GM19099 (cell line): Measurements from ENCODE around the gene ZWILCH.

ENCODE experiments used
- POLR2A ChIP-seq: IDR thresholded peaks from 3 replicates; pipeline ENCODE4 v1.6.1; 2011; ENCODE audit warnings: low read depth; ENCODE audit not compliant: insufficient read length; ENCODE audit errors: extremely low read depth

Gene ZWILCH

DNA sequence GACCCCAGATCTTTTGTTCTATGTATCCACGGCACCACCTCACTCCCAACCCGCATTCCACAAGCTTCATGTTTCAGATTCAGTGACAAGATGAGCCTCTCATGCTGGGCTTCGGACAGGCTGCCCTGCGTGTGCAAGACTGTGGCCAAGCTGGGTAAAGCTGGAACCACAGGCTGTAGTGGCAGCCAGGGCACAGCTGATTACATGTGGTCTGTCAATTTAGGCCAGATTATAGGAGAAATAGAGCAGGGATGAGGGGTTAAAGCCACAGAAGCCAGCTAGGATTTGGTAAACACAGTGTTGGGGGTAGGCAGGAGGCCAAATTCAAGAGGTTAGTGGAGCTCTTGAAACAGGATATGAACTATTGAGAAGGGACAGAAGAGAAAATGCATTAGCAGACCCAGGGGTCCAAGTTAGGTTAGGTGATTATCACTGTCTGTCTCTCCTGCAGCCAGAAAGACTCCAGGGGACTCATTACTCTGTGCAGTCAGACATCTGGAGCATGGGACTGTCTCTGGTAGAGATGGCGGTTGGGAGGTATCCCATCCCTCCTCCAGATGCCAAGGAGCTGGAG, 20.5 kb upstream of the ZWILCH start:
- TF ChIP-seq POLR2A = no peak

DNA sequence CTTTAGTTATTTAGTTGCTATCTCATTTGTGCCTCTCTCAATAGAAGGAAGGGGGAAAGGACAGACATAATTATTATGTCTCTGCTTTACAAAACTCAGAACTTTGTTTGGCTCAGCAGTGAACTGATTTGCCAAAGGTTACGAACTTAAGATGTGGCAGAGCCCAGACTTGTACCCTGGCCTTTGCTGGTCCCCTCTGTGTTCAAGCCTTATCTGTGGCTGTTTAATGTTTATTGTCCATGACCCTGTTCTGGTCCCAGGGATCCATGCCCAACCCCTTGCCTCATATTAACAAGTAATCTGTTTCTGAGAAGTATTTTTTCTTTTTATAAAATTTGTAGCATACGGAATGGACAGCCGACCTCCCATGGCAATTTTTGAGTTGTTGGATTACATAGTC, 18.2 kb upstream of the ZWILCH start:
- no peak for TF ChIP-seq POLR2A

DNA sequence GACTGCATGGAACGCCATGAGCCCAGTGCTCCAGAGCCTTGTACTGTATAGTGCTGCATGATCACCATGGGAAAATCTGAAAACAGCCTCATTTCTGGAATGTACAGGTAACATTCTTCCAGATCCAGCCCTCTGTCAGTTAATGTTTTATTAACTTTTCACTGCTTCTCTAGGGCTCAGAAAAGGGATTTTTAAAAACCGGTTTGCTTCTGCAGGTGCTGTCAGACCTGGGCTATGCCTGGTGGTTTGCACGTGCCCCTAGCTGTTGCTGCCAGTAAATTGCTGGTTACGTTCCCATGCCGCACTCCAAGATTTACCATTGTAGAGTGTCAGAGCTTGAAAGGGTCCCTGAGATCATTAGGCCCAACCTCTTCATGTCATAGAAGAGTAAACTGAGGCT, 16.6 kb upstream of the ZWILCH start:
- no peak for TF ChIP-seq POLR2A

DNA sequence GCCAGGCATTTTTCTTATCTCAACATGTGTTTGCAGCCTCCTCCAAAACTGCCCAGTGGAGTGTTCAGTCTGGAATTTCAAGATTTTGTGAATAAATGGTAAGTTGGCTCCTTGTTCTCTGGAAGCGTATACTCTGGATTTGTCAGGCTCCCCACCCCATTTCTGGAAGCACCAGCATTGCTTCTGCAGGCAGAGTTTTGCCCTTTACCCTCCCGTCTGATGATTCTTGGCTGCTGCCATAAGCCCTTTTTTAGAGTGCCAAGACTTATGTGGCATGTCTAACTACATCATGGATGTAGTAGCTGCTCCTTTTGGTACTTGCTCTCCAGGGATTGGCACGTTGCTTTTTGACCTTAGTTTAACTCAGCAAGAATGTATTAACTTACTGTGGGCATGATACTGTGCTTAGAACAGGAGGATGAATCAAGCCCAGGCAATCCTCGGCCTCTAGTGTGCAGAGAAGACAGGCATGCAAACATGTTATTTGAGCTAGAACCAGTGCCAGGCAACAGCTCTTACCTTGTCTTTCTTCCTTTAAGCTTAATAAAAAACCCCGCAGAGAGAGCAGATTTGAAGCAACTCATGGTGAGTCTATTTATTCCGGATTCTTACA, 15.8 kb upstream of the ZWILCH start:
- no peak for TF ChIP-seq POLR2A

DNA sequence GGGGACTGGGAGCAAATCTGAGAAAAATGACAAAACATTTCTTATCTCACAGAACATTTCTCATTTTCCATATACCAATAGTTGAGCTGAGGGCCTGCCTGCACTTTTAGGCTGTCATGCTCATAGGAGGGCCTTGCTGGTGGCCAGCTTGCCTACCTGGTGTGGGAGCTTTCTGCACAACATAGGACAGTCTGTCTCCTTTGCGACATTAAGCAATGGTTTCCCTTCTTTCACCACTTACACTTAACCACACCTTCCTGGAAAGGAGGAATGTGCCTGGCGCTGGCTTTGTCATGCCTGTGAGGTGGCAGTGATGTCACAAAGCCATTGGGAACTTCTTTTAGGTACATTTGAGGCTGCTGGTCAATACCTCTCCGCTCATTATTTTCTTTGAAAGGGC, 13.3 kb upstream of the ZWILCH start:
- TF ChIP-seq POLR2A = no peak

DNA sequence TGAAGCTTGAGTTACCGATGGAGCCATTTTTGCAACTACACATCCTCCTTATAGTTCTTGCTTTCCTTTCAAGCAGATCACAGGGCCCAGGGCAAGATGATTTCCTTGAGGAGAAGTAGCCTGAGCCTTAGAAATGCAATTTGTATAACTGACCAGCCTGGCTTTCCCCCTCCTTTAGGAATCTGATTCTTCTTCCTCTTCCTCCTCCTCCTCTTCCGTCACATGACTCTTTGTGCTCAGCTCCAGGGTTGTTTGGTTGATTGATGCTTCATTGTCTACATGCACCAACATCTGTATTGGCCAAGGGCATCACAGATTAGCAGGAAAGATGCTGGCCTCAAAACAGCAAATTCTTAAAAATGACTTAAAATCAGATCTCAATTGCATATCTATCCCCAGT, 10.9 kb upstream of the ZWILCH start:
- no peak for TF ChIP-seq POLR2A

DNA sequence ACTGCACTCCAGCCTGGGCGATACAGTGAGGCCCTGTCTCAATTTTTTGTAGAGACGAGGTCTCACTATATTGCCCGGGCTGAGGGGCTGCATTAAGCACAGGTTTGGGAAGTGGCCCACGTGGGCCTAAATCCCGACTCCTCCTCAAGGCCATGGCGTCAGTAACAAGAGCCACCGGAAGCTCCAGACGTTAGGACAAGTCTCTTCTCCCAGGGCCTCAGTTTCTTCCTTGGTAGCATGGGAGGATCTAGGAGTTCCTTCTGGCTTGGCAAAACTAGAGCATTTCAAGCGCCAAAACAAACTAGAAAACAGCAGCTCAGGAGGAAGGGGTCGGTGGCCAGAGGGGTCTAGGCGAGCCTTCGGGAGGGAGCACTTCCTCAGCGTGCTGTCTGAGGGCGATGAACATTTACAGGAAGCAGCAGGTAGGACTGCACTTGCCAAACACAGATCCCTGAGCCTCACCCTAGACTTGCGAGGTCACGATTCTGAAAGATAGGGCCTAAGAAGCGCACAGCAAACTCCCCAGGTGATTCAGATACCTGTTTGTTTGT, 8.1 kb upstream of the ZWILCH start:
- no peak for TF ChIP-seq POLR2A

DNA sequence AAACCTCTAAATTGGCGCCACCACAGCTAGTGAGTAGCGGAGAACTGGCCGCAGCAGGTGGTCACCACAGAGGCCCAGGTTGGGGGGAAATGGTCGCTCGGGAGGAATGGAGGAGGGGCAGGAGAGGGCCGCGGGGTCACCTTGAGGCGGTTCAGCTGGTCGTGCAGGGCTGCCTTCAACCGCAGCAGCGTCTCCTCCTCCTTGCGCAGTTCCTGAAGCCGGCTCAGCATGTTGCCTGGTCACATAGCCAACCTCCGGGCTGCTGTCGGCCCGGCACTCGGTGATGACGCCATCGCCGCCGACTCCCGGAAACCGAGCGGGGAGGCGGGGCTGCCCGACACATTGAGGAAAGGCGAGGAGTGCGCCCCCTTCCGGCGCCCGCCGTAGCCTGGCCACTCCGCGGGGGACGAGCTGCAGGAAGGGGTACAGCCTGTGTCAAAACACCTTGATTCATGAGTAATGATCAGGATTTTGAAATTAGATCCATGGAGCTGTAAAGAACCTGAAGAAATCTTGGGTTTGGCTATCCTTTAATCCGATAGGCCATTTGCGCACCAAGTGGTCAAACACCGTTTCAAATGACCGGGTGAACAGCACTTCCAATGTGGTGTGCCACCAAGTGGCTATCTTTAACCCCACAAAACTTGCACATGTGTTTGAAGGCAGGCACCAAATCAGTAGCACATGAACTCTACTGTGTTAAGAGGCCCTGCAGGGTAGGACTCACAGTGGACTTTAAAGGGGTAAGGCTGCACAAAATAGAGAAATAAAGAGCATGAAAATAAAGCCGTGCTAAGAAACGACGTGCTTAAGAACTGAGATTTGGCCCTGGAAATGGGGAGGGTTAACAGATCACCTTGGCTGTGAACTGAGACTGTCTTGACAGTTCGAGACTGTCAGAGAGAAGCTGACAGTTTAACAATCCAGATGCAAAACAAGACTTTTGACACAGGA, 7.3 kb upstream of the ZWILCH start, which contains the start of gene SNAPC5:
Gene SNAPC5, minus strand, starts transcription at position 261 of the 954 bp plus-strand sequence. Its CDS starts 31 bp downstream, at position 230.
- peak; percentile 81 for TF ChIP-seq POLR2A

DNA sequence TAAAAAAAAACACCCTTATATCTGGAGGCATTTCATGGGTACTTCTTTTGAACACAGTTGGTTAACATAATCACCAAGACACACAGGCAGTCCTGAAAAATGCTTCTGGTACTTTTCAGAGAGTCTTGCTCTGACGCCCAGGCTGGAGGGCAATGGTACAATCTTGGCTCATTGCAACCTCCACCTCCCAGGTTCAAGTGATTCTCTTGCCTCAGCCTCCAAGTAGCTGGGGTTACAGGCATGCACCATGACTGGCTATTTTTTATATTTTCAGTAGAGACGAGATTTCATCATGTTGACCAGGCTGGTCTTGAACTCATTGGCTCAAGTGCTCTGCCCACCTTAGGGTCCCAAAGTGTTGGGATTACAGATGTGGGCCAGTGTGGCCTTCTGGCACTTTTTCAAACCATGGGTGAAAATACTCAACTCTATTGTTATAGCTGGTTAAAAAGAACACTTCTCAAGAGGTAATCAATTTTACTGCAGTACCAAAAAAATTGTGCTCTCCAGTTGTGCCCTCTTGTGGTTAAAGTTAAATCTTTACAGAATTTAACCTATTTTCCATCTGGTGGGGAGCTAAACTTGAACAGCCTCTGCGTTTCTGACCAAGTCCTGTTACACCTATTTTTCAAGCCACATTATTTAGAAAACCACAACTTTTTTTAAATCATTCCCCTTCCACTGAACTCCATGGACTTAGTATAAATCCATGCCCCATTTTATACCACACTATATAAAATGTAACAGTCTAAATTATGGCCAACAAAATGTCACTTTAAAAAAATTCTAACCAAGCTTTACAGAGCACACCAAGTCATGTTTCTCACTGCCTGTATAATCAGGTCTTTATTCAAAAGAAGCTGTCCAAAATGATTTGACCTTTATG, 6.4 kb upstream of the ZWILCH start:
- no peak for TF ChIP-seq POLR2A

DNA sequence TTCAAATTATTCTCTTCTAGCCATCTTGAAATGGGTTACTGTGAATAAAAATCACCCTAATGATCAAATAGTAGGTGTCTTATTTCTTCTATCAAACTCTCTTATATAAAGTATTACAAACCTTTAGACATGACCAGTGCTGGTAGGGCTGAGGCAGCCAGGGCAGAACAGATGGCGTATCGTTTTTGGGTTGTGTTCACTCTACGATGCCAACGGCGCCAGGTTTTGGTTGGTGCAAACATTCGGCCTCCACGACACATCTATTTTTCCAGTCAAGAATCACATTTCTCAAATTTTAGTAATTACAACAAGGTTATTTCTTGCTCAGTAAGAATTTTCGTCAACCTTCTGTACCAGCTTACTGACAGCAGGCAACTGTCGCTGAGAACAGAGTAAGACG, 2.6 kb upstream of the ZWILCH start:
- no peak for TF ChIP-seq POLR2A

DNA sequence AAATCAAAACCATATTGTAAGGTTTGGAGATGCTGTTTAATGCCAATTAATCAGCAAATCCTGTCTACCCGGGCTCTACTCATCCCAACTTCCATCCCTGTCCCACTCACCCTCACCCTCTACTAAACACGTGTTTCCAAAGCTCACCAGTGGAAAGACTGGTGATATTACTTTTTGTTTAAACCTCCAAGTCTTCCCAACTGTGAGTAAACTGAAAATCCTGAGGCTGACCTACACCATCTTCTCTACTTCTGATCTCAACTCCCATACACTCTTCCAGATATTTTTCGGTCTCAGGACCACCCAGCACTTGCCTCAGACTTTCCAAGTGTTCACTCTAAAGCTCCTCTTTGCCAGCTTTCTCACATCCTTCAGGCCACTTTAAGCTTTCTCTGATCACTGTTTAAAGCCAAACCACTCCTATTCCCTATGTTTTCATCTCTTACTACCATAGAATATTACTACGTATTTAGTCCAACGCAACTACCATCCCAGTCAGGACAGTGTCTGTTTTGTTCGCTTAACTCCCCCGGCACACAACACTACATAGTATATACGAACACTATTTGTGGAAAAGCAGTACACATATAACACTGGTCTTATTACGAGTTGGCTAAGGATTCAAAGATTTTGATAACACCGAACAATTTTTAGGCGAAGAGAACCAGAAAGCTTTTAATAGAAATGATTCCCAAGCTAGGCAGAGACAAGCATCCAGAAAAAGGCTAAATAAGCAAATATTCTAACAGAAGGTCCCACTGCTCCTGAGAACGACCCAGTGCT, 1.2 kb upstream of the ZWILCH start:
- no peak for TF ChIP-seq POLR2A

DNA sequence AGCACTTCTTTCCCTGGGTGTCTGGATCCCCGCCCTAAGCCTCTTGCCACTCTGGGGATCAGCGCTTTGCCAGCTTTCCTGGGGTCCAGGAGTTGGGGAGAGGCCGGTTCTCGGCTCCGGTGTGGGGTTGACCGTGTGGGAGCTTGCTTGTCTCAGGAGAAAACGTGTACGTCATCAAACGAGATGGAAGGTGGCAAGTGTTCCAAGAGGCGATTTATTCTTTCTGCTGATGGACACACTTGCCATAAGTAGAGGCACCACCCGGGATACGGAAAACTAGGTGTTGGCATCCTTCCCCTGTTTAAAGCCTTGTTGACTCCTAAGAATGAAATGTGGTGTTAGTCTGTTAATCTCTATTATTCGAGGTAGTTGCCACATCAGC, 295 bp downstream of the ZWILCH start:
- no peak for TF ChIP-seq POLR2A

DNA sequence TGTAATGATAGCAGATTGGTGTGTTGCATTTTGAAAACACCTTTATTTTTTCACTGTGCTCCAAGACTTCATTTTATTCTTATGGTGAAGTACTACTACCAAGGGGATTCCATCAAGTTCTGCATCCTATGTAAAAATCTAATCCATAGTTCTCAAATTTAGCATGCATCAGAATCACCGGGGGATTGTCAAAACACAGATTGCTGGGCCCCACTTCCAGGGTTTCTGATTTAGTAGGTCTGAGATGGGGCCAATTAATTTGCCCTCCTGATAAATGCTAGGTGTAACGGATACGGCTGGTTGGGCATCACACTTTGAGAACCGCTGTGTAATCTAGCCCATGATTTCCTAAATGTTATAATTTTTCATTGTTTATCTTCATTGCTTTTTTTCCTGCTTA, 692 bp downstream of the ZWILCH start:
- no peak for TF ChIP-seq POLR2A
